GM12801 (cell line): Measurements from ENCODE around the gene PTPRN2.

ENCODE experiments used
- CTCF ChIP-seq: IDR thresholded peaks from one replicate; pipeline ENCODE4 v1.5.1; 2011; ENCODE audit warnings: control low read depth; ENCODE audit not compliant: insufficient read length; ENCODE audit errors: extremely low read depth

Gene PTPRN2

DNA sequence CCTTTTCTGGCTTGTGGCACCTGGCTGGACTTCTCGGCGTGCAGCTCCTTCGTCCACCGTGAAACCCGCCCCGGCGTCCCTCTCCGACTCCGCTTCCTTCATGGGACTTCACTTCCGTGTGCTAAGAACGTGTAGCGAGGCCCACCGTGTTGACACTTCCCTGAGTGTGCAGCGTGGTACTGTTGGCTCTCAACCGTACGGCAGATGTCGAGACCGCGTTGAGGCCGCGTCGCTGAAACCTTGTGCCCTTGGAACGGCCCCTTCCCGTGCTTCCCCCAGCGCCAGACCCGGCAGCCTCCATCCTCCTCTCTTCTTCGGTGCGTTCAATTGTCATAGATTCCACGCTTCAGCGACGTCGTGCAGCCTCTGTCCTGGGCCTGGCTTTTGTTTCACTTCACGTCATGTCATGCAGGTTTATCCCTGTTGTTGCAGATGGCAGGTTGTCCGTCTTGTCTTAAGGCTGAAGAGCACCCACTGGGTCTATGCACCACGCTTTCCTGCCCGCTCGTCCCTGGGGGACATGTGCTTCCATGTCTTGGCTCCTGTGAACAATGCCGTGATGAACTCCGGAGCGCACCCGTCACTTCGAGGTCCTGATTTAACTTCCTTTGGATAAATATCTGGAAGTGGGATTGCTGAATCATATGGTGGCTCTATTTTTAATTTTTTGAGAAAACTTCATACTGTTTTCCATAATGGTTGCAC, 785.5 kb downstream of the PTPRN2 start:
- no peak for TF ChIP-seq CTCF

- TF ChIP-seq CTCF = no peak
These were observed 786.5 kb downstream of the PTPRN2 start for GRCh38 chr7:157801113-157801512.

- no peak for TF ChIP-seq CTCF
These were observed 787.3 kb downstream of the PTPRN2 start for GRCh38 chr7:157800281-157800680.

GRCh38 chr7:157799076-157799685, 788.4 kb downstream of the PTPRN2 start:
- TF ChIP-seq CTCF = no peak

GRCh38 chr7:157797361-157797760, 790.3 kb downstream of the PTPRN2 start:
- TF ChIP-seq CTCF = no peak

DNA sequence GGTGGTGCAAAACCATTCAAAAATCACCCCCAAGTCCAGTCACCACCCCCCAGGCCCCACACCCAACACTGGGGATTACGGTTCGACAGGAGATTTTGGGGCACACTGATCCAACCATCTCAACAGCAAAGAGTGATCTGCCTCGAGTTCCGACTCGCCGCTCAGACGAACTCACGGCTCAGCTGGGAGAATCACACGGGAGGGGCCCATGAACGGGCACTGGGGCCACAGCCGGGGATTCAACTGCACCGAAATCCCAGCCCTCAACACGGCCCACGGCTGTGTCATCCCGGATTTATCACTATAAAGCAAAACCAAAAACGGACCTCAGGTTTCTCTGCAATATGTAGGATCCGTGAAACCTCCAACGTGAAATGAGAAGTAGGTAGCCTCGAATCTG, 790.8 kb downstream of the PTPRN2 start:
- TF ChIP-seq CTCF = no peak

- no peak for TF ChIP-seq CTCF
These were observed 792.0 kb downstream of the PTPRN2 start for GRCh38 chr7:157795643-157796042.

DNA sequence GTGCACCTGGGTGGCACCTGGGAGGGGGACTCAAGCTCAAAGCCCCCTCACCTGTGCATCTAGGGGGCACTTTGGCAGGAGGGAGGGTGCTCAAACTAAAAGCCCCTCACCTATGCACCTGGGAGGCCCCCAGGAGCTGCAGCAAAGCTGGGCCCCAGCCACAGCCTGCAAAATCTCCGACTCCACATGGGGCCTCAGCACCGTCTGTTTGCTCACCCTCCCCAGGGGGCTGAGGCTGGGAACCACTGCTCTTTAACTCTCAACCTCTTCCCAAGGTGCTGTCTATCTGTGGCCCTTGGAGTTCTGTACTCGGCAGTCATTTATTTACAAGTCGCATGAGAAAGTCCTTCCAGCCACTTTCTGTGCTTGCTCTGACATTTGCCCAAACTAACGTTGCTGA, 792.4 kb downstream of the PTPRN2 start:
- TF ChIP-seq CTCF = no peak
